GM12872 (cell line): Measurements from ENCODE around the gene CYP46A1.

Experiments used
- CTCF ChIP-seq: IDR thresholded peaks from 3 replicates; pipeline ENCODE4 v1.5.1; 2011; ENCODE audit warnings: low read depth, mild to moderate bottlenecking, low read length, moderate library complexity; ENCODE audit not compliant: insufficient read depth

CYP46A1 gene

GRCh38 chr14:99759546-99759925 is 75.4 kb downstream of the CYP46A1 start:
- no peak for TF ChIP-seq CTCF

- TF ChIP-seq CTCF = no peak
Measured at GRCh38 chr14:99760817-99761216, 76.7 kb downstream of the CYP46A1 start.

- TF ChIP-seq CTCF = no peak
Measured at GRCh38 chr14:99763527-99764221, 79.6 kb downstream of the CYP46A1 start.

GRCh38 chr14:99764222-99764706 is 80.2 kb downstream of the CYP46A1 start:
- no peak for TF ChIP-seq CTCF

GRCh38 chr14:99768381-99768780 is 84.3 kb downstream of the CYP46A1 start:
- no peak for TF ChIP-seq CTCF

- TF ChIP-seq CTCF = no peak
Measured at GRCh38 chr14:99769123-99769522, 85.0 kb downstream of the CYP46A1 start.

- no peak for TF ChIP-seq CTCF
Measured at GRCh38 chr14:99769799-99770198, 85.7 kb downstream of the CYP46A1 start.
